NB4 (cell line): Measurements from ENCODE around the gene TUBB4B.
"Not testable (repeated sequence)": the region's sequence is repeated elsewhere in the genome, so short reads cannot be mapped to it uniquely, and the experiment has no call there.

ENCODE experiments used
- DNase-seq: peaks from one replicate; pipeline ENCODE4 v3.0.0; 2010; ENCODE audit warnings: low read depth
- H3K4me3 ChIP-seq: one replicate; pipeline ENCODE4 v1.5.1; 2011; ENCODE audit warnings: mild to moderate bottlenecking, low read depth, low read length, moderate library complexity
- MYC ChIP-seq: IDR thresholded peaks from 2 replicates; pipeline ENCODE4 v1.6.1; 2011; ENCODE audit warnings: low read depth, low read length
- POLR2A ChIP-seq: IDR thresholded peaks from 2 replicates; pipeline ENCODE4 v1.6.1; 2011; ENCODE audit warnings: mild to moderate bottlenecking; ENCODE audit not compliant: insufficient read length; ENCODE audit errors: extremely low read depth
- TF ChIP-seq, protein P1 (sequence below): IDR thresholded peaks from one replicate; pipeline ENCODE4 v1.5.1; 2012; ENCODE audit warnings: low read depth, low read length
- TF ChIP-seq, protein P2 (sequence below): IDR thresholded peaks from 2 replicates; pipeline ENCODE4 v1.6.1; 2011; ENCODE audit warnings: low read depth, low read length

TUBB4B gene

DNA sequence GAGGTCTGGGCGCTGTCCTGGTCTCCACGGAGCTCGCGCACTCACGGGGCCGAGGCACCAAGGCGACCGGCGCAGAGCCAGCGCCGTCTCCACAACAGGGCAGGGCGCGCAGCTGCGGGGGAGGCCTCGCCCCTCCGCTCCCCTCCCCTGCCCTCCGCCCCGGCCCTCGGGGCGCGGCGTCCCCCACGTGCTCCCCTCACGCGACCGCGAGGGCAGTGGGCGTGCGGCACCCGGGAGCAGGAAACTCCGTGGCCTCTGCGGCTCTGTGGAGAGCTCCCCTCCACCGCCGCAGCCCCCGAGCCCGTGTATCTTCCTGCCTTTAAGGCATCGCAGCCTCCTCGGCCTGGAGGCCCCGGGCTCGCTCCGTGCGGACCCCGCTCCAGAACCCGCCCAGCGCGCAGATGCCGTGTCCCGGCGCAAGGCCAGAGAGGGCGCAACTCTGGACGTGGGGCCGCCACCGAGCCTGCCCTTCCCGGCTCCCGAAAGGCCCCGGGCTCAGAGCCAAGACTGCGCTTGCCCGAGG lies 708 bp upstream of the TUBB4B start:
- H3K4me3 ChIP-seq, result peak overlapping the region; percentile 81
- TF ChIP-seq, protein P1, sequence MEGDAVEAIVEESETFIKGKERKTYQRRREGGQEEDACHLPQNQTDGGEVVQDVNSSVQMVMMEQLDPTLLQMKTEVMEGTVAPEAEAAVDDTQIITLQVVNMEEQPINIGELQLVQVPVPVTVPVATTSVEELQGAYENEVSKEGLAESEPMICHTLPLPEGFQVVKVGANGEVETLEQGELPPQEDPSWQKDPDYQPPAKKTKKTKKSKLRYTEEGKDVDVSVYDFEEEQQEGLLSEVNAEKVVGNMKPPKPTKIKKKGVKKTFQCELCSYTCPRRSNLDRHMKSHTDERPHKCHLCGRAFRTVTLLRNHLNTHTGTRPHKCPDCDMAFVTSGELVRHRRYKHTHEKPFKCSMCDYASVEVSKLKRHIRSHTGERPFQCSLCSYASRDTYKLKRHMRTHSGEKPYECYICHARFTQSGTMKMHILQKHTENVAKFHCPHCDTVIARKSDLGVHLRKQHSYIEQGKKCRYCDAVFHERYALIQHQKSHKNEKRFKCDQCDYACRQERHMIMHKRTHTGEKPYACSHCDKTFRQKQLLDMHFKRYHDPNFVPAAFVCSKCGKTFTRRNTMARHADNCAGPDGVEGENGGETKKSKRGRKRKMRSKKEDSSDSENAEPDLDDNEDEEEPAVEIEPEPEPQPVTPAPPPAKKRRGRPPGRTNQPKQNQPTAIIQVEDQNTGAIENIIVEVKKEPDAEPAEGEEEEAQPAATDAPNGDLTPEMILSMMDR, result no peak
- peak; percentile 86; the same call in 1 of the 2 replicates for TF ChIP-seq MYC
- TF ChIP-seq, protein P2, sequence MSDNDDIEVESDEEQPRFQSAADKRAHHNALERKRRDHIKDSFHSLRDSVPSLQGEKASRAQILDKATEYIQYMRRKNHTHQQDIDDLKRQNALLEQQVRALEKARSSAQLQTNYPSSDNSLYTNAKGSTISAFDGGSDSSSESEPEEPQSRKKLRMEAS, result peak; percentile 85
- TF ChIP-seq POLR2A, result no peak
- peak; percentile 83 for DNase-seq

DNA sequence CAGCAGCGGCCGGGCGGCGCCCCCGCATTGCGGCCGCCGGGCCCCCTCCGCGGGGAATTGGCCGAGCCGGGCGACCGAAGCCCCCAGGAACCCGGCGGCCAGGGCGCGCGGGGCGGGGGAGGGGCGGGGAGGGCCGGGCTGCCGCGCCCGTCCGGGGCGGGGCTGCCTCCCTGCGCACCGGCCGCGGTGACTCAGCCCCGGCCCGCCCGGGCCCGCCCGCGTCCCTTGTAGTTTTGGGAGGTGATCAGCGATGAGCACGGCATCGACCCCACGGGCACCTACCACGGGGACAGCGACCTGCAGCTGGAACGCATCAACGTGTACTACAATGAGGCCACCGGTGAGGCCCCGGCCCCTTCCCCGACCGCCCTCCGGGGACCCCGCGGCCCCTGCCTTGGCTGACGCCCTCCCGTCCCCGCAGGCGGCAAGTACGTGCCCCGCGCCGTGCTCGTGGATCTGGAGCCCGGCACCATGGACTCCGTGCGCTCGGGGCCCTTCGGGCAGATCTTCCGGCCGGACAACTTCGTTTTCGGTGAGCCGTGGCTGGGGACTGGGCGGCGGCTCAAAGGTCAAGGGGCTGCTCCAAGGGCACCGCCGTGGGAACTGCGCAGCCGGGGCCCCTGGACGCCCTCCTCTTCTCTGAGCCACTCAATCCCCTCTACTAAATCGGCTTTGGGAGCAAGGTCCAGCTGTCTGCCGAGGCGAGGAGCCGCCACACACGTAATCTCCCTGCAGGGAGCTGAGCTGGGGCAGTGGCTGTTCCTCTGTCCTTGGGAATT lies 592 bp downstream of the TUBB4B start:
- peak; percentile 63 for DNase-seq
- TF ChIP-seq POLR2A (no peak), MYC (no peak)
- TF ChIP-seq, protein P2, result no peak
- H3K4me3 ChIP-seq, result peak overlapping the region; percentile 83

DNA sequence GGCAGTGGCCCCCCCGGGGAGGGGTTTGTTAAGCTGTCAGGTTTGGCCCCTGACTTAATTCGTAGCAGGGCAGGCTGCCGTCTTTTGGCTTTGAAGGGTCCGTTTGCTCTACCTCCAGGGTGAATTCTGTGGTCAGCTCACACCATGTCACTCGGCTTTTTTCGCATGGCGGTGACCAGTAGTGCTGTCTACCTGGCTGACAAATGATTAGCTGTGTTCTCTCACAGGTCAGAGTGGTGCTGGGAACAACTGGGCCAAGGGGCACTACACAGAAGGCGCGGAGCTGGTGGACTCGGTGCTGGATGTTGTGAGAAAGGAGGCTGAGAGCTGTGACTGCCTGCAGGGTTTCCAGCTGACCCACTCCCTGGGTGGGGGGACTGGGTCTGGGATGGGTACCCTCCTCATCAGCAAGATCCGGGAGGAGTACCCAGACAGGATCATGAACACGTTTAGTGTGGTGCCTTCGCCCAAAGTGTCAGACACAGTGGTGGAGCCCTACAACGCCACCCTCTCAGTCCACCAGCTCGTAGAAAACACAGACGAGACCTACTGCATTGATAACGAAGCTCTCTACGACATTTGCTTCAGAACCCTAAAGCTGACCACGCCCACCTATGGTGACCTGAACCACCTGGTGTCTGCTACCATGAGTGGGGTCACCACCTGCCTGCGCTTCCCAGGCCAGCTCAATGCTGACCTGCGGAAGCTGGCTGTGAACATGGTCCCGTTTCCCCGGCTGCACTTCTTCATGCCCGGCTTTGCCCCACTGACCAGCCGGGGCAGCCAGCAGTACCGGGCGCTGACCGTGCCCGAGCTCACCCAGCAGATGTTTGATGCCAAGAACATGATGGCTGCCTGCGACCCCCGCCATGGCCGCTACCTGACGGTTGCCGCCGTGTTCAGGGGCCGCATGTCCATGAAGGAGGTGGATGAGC lies 1.4 kb downstream of the TUBB4B start:
- peak overlapping the region; percentile 83 for H3K4me3 ChIP-seq
- DNase-seq, result no peak
- TF ChIP-seq, protein P2, result no peak
- TF ChIP-seq POLR2A, result no peak
- no peak for TF ChIP-seq MYC
- TF ChIP-seq, protein P1, result no peak

DNA sequence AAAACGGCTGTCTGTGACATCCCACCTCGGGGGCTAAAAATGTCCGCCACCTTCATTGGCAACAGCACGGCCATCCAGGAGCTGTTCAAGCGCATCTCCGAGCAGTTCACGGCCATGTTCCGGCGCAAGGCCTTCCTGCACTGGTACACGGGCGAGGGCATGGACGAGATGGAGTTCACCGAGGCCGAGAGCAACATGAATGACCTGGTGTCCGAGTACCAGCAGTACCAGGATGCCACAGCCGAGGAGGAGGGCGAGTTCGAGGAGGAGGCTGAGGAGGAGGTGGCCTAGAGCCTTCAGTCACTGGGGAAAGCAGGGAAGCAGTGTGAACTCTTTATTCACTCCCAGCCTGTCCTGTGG lies 2.2 kb downstream of the TUBB4B start:
- not testable (repeated sequence) for DNase-seq
- peak overlapping the region; percentile 83 for H3K4me3 ChIP-seq

DNA sequence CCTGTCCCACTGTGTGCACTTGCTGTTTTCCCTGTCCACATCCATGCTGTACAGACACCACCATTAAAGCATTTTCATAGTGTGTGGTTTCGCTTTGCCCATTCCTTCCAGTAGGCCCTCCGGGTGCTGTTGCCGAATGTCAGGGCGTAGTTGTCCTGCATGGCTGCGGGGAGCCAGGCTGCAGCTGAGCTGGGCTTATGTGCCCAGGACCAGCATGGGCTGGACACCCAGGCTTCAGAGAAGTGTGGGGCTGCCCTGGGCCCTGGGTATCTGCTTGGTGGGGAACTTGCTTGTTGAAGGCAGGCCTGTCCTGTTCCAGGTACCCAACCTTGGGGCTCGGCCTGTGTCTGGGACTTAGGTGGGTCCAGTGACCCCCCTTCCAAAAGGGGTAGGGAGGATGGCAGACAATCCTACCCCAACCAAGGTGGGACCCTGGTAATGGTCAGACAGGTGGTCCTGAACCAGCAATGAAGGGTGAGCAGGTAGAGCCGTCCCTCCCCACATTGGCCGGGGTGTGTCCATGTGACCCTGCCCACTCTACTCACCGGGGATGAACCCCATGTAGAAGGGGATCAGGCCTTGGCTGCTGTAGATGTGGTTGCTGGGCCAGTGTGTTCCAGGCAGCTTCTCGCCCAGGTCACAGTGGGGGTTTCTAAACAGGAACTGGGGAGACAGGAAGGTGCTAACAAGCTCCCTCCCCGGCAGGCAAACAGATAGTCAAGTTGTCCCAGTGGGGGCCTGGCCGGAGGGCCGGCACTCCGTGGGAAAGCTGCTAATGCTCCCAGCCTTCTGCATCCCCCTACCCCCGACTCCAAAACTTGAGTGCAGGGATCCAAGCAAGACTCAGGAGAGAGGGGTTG lies 2.8 kb downstream of the TUBB4B start:
- peak overlapping the region; percentile 23 for H3K4me3 ChIP-seq
- no peak for TF ChIP-seq MYC
- TF ChIP-seq, protein P1, result no peak
- TF ChIP-seq, protein P2, result no peak
- TF ChIP-seq POLR2A, result no peak
- DNase-seq, result peak; percentile 70
